ENCODE results near the gene SYT14. TPM values are rescaled to one million over a fixed set of nuclear protein-coding genes. Genes with fewer than 3 reads are reported as not detected.
"Not testable (repeated sequence)": the region's sequence is repeated elsewhere in the genome, so short reads cannot be mapped to it uniquely, and the experiment has no call there.

The SYT14 gene
- total RNA-seq, 4 donors from 2014 or later = 0.98 to 4.2 (median 2.0) TPM

GRCh38 chr1:210189426-210189825, 251.4 kb downstream of the SYT14 start:
- Histone ChIP-seq H3K9me3 (peaks cover 0 to under 1% (median 0%) of the 10 kb centered on the region in 4 donors), H3K27ac (no peak overlapping the region), H3K4me3 (no peak overlapping the region), H3K4me1 (no peaks in the 10 kb centered on the region), H3K27me3 (no peaks in the 10 kb centered on the region), H3K36me3 (no peaks in the 10 kb centered on the region)
- 84 to 92% methylated on average over 7 of the region's 7 CpGs for WGBS, 2 donors
- TF ChIP-seq EP300 (IDR thresholded peaks at IDR 0.05) (no peak), CTCF (IDR thresholded peaks at IDR 0.05) (no peak), POLR2A (IDR thresholded peaks at IDR 0.05) (no peak)
- DNase-seq (ENCODE audit: low spot score in 2 of 2) = no peak

GRCh38 chr1:210195635-210196160, 257.7 kb downstream of the SYT14 start:
- Histone ChIP-seq H3K27ac (no peak overlapping the region), H3K4me3 (no peak overlapping the region), H3K9me3 (peaks cover 0 to 21% (median 0%) of the 10 kb centered on the region in 4 donors), H3K36me3 (no peaks in the 10 kb centered on the region), H3K4me1 (no peaks in the 10 kb centered on the region), H3K27me3 (no peaks in the 10 kb centered on the region)
- DNase-seq (ENCODE audit: low spot score in 2 of 2) = no peak
- no peak for TF ChIP-seq POLR2A (IDR thresholded peaks at IDR 0.05)
- TF ChIP-seq EP300 (IDR thresholded peaks at IDR 0.05) = no peak
- no peak for TF ChIP-seq CTCF (IDR thresholded peaks at IDR 0.05)
- WGBS, 2 donors = 84 to 88% methylated on average over 8 of the region's 8 CpGs

- H3K4me3 ChIP-seq = not testable (repeated sequence)
- WGBS, 2 donors = 88 to 97% methylated on average over 5 of the region's 5 CpGs
Observed at GRCh38 chr1:210196266-210196665, 258.2 kb downstream of the SYT14 start.

GRCh38 chr1:210198840-210199239, 260.8 kb downstream of the SYT14 start:
- Histone ChIP-seq H3K27ac (no peak overlapping the region), H3K36me3 (no peaks in the 10 kb centered on the region), H3K27me3 (no peaks in the 10 kb centered on the region), H3K9me3 (peaks cover 0 to 21% (median 0%) of the 10 kb centered on the region in 4 donors), H3K4me3 (no peak overlapping the region), H3K4me1 (no peaks in the 10 kb centered on the region)
- no peak for DNase-seq (ENCODE audit: low spot score in 2 of 2)
- TF ChIP-seq POLR2A (IDR thresholded peaks at IDR 0.05) (no peak), CTCF (IDR thresholded peaks at IDR 0.05) (no peak), EP300 (IDR thresholded peaks at IDR 0.05) (no peak)
- 66 to 72% methylated on average over 3 of the region's 3 CpGs for WGBS, 2 donors

More at GRCh38 chr1:210196266-210196665, 258.2 kb downstream of the SYT14 start:
- H3K27ac ChIP-seq; H3K27me3 ChIP-seq; H3K36me3 ChIP-seq; H3K4me1 ChIP-seq; DNase-seq (ENCODE audit: low spot score in 2 of 2): not testable (repeated sequence)
- H3K9me3 ChIP-seq = peaks cover 0 to 21% (median 0%) of the 10 kb centered on the region in 4 donors

- WGBS, 2 donors = 49 to 59% methylated on average over 3 of the region's 3 CpGs
- no peak for TF ChIP-seq EP300 (IDR thresholded peaks at IDR 0.05)
- TF ChIP-seq CTCF (IDR thresholded peaks at IDR 0.05) = peak in 2 of 5 experiments; percentile 5 to 57
- no peak for TF ChIP-seq POLR2A (IDR thresholded peaks at IDR 0.05)
- H3K27ac ChIP-seq = no peak overlapping the region
- no peaks in the 10 kb centered on the region for H3K4me1 ChIP-seq
- H3K9me3 ChIP-seq = peaks cover 0 to 12% (median 0%) of the 10 kb centered on the region in 4 donors
- no peaks in the 10 kb centered on the region for H3K36me3 ChIP-seq
- H3K27me3 ChIP-seq = no peaks in the 10 kb centered on the region
- no peak for DNase-seq (ENCODE audit: low spot score in 2 of 2)
- H3K4me3 ChIP-seq = no peak overlapping the region
Observed at GRCh38 chr1:210200124-210200736, 262.2 kb downstream of the SYT14 start.

Measured in tibial nerve (tissue), 4 donors.